Heart left ventricle (tissue), 13 donors: Measurements from ENCODE around the gene PGAP2.

ENCODE experiments used
- CTCF ChIP-seq, 12 donors: fragments of 200-600 bp; sonication (generic) in 4 of 12; IDR thresholded peaks; one replicate each; pipeline versions ENCODE4 v1.5.0 to v1.8.0; 2018 to 2022; ENCODE audit warnings: antibody characterized with exemption in 12 of 12, mild to moderate bottlenecking in 5 of 12
- POLR2A ChIP-seq, 2 donors: fragments of 450-650 bp; IDR thresholded peaks; one replicate each; pipeline ENCODE4 v1.6.1; 2017; ENCODE audit warnings: antibody characterized with exemption in 2 of 2, mild to moderate bottlenecking in 2 of 2, moderate library complexity in 2 of 2
- donor health status: ischemic (EF 13 %, LVEDD 7.1; RV severe dilation, severe dysfunction).
- donor health status: DM: no; HTN: yes; CAD: no.
- donor health status: DM: no; HTN: no; CAD: no.
- donor health status: ischemic (EF 25% LVEDD 6.9; RV normal size, moderate dysfunction).
- donor health status: ischemic (EF 25% LVEDD 5.7; RV mildly dilated, moderate dysfunction).
- donor health status: ischemic (EF 35%, LVEDD 5.7; RV mildly dilated, moderate dysfunction).
- donor health status: nonischemic (EF 11% LVEDD 7.7; RV severe dilation, severe dysfunction).
- donor health status: DM: yes; HTN: yes; CAD: no.
- donor health status: PGD.
- donor health status: ischemic (EF 29% LVEDD 5.4; RV normal size, mild dysfunction).
- donor health status: nonischemic (EF 23%, LVEDD 6.1; RV moderate dilation, normal function).

DNA sequence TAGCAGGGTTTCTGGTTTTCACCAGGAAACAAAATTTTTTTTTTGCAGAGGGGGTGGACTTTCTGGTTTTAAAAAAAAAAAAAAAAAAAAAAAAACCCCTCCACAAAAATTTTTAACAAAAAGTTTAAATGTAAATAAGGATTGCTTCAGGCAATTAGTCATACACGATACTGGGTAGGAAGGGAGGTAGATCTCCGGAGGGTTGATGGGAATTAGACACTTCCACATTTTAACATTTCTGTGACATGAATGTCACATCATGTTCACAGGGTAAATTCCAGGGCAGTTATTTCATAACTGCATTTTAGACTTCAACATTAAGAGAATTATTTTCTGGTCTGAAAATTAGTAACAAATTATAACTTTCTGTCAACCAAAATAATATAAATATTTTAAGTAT is 26.9 kb upstream of the PGAP2 start:
- TF ChIP-seq CTCF (IDR thresholded peaks at IDR 0.05) (no peak), POLR2A (IDR thresholded peaks at IDR 0.05) (no peak)
